Measurements from ENCODE around the gene HSD3B1. TPM values are rescaled to one million over a fixed set of nuclear protein-coding genes. Genes with fewer than 3 reads are reported as not detected.
"Not testable (repeated sequence)": the region's sequence is repeated elsewhere in the genome, so short reads cannot be mapped to it uniquely, and the experiment has no call there.

The HSD3B1 gene
- total and polyA plus RNA-seq, 11 donors = not detected

DNA sequence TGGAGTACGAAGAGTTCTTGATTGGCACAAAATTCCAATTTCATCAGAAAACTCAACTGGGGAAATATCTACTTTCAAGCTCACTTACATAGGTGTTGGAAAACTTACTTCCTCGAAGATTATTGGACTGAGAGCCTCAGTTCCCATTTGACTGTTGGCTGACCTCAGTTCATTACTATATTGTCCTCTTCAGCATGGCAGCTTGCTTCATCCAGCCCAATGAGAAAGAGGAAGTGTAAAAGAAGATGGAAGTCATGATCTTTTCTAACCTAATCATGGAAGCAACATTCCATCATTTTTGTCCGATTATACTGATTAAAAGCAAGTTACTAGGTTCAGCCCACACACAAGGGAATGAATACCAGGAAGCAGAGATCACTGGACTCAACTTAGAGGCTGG, 49.4 kb downstream of the HSD3B1 start:
- Histone ChIP-seq H3K9me3 (no peaks in the 10 kb centered on the region), H3K27me3 (no peaks in the 10 kb centered on the region), H3K4me1 (peaks cover 0 to 16% (median 6%) of the 10 kb centered on the region in 12 donors), H3K36me3 (no peaks in the 10 kb centered on the region), H3K27ac (no peak overlapping the region), H3K4me3 (no peak overlapping the region)
- no peak for ATAC-seq
- 64 to 76% (median 67%) methylated on average over 3 of the region's 3 CpGs for WGBS, 4 donors
- intact Hi-C loops (cut with DNase I) = loop anchor here in 1 of 10 donors (10.0 kb wide), 1 partner anchor 48 kb away; no protein-coding TSS in a partner anchor
- DNase-seq = no peak
- TF ChIP-seq, protein P1, sequence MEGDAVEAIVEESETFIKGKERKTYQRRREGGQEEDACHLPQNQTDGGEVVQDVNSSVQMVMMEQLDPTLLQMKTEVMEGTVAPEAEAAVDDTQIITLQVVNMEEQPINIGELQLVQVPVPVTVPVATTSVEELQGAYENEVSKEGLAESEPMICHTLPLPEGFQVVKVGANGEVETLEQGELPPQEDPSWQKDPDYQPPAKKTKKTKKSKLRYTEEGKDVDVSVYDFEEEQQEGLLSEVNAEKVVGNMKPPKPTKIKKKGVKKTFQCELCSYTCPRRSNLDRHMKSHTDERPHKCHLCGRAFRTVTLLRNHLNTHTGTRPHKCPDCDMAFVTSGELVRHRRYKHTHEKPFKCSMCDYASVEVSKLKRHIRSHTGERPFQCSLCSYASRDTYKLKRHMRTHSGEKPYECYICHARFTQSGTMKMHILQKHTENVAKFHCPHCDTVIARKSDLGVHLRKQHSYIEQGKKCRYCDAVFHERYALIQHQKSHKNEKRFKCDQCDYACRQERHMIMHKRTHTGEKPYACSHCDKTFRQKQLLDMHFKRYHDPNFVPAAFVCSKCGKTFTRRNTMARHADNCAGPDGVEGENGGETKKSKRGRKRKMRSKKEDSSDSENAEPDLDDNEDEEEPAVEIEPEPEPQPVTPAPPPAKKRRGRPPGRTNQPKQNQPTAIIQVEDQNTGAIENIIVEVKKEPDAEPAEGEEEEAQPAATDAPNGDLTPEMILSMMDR (IDR thresholded peaks at IDR 0.05) = no peak
- no peak for TF ChIP-seq POLR2A (IDR thresholded peaks at IDR 0.05)

DNA sequence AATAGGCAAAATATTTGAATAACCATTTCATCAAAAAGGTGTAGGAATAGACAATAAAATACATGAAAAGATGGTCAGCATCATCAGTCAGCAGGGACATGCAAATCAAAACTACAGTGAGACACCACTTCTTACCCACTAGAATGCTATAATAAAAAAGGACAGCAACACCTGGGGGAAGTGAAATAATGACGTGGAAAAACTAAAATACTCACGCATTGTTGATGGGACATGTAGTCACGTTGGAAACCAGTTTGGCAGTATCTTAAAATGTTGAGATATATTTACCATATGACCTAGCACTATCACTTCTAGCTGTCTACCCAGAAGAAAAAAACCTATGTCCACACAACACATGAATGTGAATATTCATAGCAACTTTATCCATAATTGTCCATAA, 53.4 kb downstream of the HSD3B1 start:
- H3K4me1 ChIP-seq; H3K27ac ChIP-seq; DNase-seq; H3K9me3 ChIP-seq; intact Hi-C loops (cut with DNase I); ATAC-seq; H3K36me3 ChIP-seq; H3K4me3 ChIP-seq; H3K27me3 ChIP-seq: not testable (repeated sequence)
- 58 to 76% (median 63%) methylated on average over 3 of the region's 3 CpGs for WGBS, 4 donors

DNA sequence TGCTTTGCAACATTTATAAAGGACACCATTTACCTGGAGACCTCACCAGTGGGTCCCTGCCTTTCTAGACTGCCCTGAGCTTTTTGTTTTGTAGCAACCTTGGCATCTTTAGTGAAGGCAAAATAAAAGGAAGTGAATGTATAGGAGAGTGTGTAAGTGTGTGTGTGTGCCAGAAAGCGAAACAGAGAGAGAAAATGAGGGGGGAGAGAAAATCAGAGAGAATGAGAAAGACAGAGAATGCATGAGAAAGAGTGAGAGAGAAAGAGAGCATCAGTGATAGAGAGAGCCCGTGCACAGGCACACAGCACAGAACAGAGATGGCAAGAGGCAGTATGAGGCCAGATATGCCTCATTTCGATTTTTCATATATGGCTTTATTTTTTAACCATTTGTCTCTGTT, 57.5 kb downstream of the HSD3B1 start:
- ATAC-seq = no peak
- WGBS, 4 donors = 89 to 93% (median 90%) methylated on average over 3 of the region's 3 CpGs
- no peaks in the 10 kb centered on the region for H3K27me3 ChIP-seq

More for the DNA sequence above, 57.5 kb downstream of the HSD3B1 start:
- no peaks in the 10 kb centered on the region for H3K36me3 ChIP-seq
- intact Hi-C loops (cut with DNase I) = no loop called here
- peaks cover 0 to 11% (median 0%) of the 10 kb centered on the region in 12 donors for H3K4me1 ChIP-seq
- TF ChIP-seq, protein P1 (IDR thresholded peaks at IDR 0.05) = no peak
- TF ChIP-seq POLR2A (IDR thresholded peaks at IDR 0.05) = no peak
- DNase-seq = no peak
- H3K9me3 ChIP-seq = no peaks in the 10 kb centered on the region
- no peak overlapping the region for H3K4me3 ChIP-seq
- H3K27ac ChIP-seq = no peak overlapping the region

Other genes with a start within 250 kb of the HSD3B1 start
- gene HAO2, start 138.4 kb upstream of the HSD3B1 start, total RNA-seq = not detected
- not detected for gene HAO2, start 138.4 kb upstream of the HSD3B1 start, polyA plus RNA-seq
- gene HSD3B2, start 92.1 kb upstream of the HSD3B1 start, total RNA-seq = not detected
- gene HSD3B2, start 92.1 kb upstream of the HSD3B1 start, polyA plus RNA-seq = not detected
- 10 to 100 TPM in 6 of 9 donors, 1 to 10 TPM in 3; 7.8 to 14.0 (median 10.9) TPM for gene ZNF697, start 141.1 kb downstream of the HSD3B1 start, total RNA-seq
- 1 to 10 TPM; 2.8 to 6.9 TPM for gene ZNF697, start 141.1 kb downstream of the HSD3B1 start, polyA plus RNA-seq
- 10 to 100 TPM in 2 of 9 donors, 1 to 10 TPM in 7; 2.8 to 39.6 (median 5.2) TPM for gene PHGDH, start 204.7 kb downstream of the HSD3B1 start, total RNA-seq
- 10 to 100 TPM in 1 of 2 donors, 1 to 10 TPM in 1; 3.0 to 16.5 TPM for gene PHGDH, start 204.7 kb downstream of the HSD3B1 start, polyA plus RNA-seq

Measured in heart left ventricle (tissue), 16 donors.